ENCODE data around the gene FAM107B.

DNA sequence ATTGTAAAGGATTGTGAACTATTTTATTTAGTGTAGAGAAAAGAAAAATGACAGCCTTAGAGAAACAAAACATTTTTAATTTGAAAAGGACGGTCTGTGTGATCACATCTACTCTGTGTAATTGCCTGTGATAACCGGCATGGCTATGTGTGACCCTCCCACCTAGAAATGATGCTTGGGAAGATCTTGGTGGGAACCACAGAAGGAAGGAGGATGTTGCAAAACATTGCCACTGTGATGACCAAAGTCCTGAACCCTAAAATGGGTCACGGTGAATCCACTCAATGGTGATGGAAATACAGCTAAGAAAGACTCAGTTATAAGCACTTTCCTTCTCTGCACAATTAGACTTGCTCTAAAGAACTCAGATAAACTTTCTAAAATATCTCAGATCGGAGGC lies 222.7 kb downstream of the FAM107B start:
- no peak for TF ChIP-seq POLR2A (IDR thresholded peaks at IDR 0.05; ENCODE audit: borderline replicate concordance, extremely low read depth, insufficient read depth, insufficient read length)
- TF ChIP-seq, protein P1, sequence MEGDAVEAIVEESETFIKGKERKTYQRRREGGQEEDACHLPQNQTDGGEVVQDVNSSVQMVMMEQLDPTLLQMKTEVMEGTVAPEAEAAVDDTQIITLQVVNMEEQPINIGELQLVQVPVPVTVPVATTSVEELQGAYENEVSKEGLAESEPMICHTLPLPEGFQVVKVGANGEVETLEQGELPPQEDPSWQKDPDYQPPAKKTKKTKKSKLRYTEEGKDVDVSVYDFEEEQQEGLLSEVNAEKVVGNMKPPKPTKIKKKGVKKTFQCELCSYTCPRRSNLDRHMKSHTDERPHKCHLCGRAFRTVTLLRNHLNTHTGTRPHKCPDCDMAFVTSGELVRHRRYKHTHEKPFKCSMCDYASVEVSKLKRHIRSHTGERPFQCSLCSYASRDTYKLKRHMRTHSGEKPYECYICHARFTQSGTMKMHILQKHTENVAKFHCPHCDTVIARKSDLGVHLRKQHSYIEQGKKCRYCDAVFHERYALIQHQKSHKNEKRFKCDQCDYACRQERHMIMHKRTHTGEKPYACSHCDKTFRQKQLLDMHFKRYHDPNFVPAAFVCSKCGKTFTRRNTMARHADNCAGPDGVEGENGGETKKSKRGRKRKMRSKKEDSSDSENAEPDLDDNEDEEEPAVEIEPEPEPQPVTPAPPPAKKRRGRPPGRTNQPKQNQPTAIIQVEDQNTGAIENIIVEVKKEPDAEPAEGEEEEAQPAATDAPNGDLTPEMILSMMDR (IDR thresholded peaks at IDR 0.05 in 2 of 3, conservative IDR thresholded peaks at IDR 0.05 in 1 of 3; ENCODE audit: borderline replicate concordance in 1 of 3, insufficient read depth in 1 of 3, low read depth in 2 of 3, low read length in 2 of 3), result no peak
- no peak for TF ChIP-seq SRF (IDR thresholded peaks at IDR 0.05; ENCODE audit: low read depth)
- TF ChIP-seq ZNF274 (IDR thresholded peaks at IDR 0.05; ENCODE audit: low read depth, low read length), result no peak
- TF ChIP-seq EZH2 (IDR thresholded peaks at IDR 0.05), result no peak
- TF ChIP-seq, protein P2, sequence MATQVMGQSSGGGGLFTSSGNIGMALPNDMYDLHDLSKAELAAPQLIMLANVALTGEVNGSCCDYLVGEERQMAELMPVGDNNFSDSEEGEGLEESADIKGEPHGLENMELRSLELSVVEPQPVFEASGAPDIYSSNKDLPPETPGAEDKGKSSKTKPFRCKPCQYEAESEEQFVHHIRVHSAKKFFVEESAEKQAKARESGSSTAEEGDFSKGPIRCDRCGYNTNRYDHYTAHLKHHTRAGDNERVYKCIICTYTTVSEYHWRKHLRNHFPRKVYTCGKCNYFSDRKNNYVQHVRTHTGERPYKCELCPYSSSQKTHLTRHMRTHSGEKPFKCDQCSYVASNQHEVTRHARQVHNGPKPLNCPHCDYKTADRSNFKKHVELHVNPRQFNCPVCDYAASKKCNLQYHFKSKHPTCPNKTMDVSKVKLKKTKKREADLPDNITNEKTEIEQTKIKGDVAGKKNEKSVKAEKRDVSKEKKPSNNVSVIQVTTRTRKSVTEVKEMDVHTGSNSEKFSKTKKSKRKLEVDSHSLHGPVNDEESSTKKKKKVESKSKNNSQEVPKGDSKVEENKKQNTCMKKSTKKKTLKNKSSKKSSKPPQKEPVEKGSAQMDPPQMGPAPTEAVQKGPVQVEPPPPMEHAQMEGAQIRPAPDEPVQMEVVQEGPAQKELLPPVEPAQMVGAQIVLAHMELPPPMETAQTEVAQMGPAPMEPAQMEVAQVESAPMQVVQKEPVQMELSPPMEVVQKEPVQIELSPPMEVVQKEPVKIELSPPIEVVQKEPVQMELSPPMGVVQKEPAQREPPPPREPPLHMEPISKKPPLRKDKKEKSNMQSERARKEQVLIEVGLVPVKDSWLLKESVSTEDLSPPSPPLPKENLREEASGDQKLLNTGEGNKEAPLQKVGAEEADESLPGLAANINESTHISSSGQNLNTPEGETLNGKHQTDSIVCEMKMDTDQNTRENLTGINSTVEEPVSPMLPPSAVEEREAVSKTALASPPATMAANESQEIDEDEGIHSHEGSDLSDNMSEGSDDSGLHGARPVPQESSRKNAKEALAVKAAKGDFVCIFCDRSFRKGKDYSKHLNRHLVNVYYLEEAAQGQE (IDR thresholded peaks at IDR 0.05; ENCODE audit: low read depth), result no peak
- no peak for TF ChIP-seq TCF7L2 (IDR thresholded peaks at IDR 0.05; ENCODE audit: borderline replicate concordance, extremely low read depth, insufficient read depth, insufficient read length)
- no peak for TF ChIP-seq EGR1 (IDR thresholded peaks at IDR 0.05; ENCODE audit: low read depth)
- no peak for TF ChIP-seq CEBPB (IDR thresholded peaks at IDR 0.05; ENCODE audit: low read depth)
- no peak for TF ChIP-seq POLR2AphosphoS5 (IDR thresholded peaks at IDR 0.05; ENCODE audit: low read depth, low read length)
